ENCODE results near the gene ASPRV1.
"Not testable (repeated sequence)": the region's sequence is repeated elsewhere in the genome, so short reads cannot be mapped to it uniquely, and the experiment has no call there.

ASPRV1 gene

GRCh38 chr2:69961496-69961895 is at the start of gene ASPRV1:
Gene ASPRV1 (minus strand): TSS chr2:69961631. CDS start chr2:69961436, 195 bp downstream.
- DNase-seq (ENCODE audit: low spot score), result no peak

GRCh38 chr2:70010576-70011111 is 49.2 kb upstream of the ASPRV1 start:
- no peak for DNase-seq (ENCODE audit: low spot score)

- no peak for DNase-seq (ENCODE audit: low spot score)
Observed at GRCh38 chr2:70009762-70010575, 48.5 kb upstream of the ASPRV1 start.

- no peak for DNase-seq (ENCODE audit: low spot score)
Observed at GRCh38 chr2:70008290-70008689, 46.9 kb upstream of the ASPRV1 start.

GRCh38 chr2:70007151-70007550 is 45.7 kb upstream of the ASPRV1 start:
- no peak for DNase-seq (ENCODE audit: low spot score)

- no peak for DNase-seq (ENCODE audit: low spot score)
Observed at GRCh38 chr2:70006447-70006784, 45.0 kb upstream of the ASPRV1 start.

- DNase-seq (ENCODE audit: low spot score), result no peak
Observed at GRCh38 chr2:70005752-70006446, 44.5 kb upstream of the ASPRV1 start.

GRCh38 chr2:70005216-70005615 is 43.8 kb upstream of the ASPRV1 start:
- DNase-seq (ENCODE audit: low spot score), result no peak

GRCh38 chr2:70003093-70003830 is 41.8 kb upstream of the ASPRV1 start:
- DNase-seq (ENCODE audit: low spot score), result no peak

- DNase-seq (ENCODE audit: low spot score), result no peak
Observed at GRCh38 chr2:70002241-70002899, 40.9 kb upstream of the ASPRV1 start.

- DNase-seq (ENCODE audit: low spot score), result not testable (repeated sequence)
Observed at GRCh38 chr2:70000529-70000928, 39.1 kb upstream of the ASPRV1 start.

GRCh38 chr2:69998761-69999160 is 37.3 kb upstream of the ASPRV1 start:
- no peak for DNase-seq (ENCODE audit: low spot score)

GRCh38 chr2:69997015-69997830 is 35.8 kb upstream of the ASPRV1 start:
- DNase-seq (ENCODE audit: low spot score), result peak; percentile 10

GRCh38 chr2:69995511-69995910 is 34.1 kb upstream of the ASPRV1 start:
- DNase-seq (ENCODE audit: low spot score), result no peak

GRCh38 chr2:69994166-69994565 is 32.7 kb upstream of the ASPRV1 start:
- no peak for DNase-seq (ENCODE audit: low spot score)

- no peak for DNase-seq (ENCODE audit: low spot score)
Observed at GRCh38 chr2:69993708-69994107, 32.3 kb upstream of the ASPRV1 start.

- no peak for DNase-seq (ENCODE audit: low spot score)
Observed at GRCh38 chr2:69993048-69993565, 31.7 kb upstream of the ASPRV1 start.

GRCh38 chr2:69992310-69993047 is 31.0 kb upstream of the ASPRV1 start:
- no peak for DNase-seq (ENCODE audit: low spot score)

- DNase-seq (ENCODE audit: low spot score), result no peak
Observed at GRCh38 chr2:69989441-69990105, 28.1 kb upstream of the ASPRV1 start.

GRCh38 chr2:69989009-69989408 is 27.6 kb upstream of the ASPRV1 start:
- no peak for DNase-seq (ENCODE audit: low spot score)

All from activated CD4-positive, alpha-beta T cell treated with anti-CD3 and anti-CD28 coated beads, Interleukin-2, Interleukin-4, amounts not matched to agents 100 ng/mL and 50 ng/mL, durations not matched to agents 16 hours and 8 hours (primary cell).